HEK293T (cell line): Measurements from ENCODE around the gene LPIN3.

Source experiments
- BHLHE40 ChIP-seq: fragments of 450-650 bp; IDR thresholded peaks from 2 replicates; pipeline ENCODE4 v1.6.1; 2016; ENCODE audit warnings: mild to moderate bottlenecking, moderate library complexity, borderline replicate concordance
- FOXK2 ChIP-seq: fragments of 450-650 bp; IDR thresholded peaks from 2 replicates; pipeline ENCODE4 v1.6.1; 2016; ENCODE audit warnings: mild to moderate bottlenecking
- FOXM1 ChIP-seq: fragments of 450-650 bp; IDR thresholded peaks from 2 replicates; pipeline ENCODE4 v1.6.1; 2017; ENCODE audit warnings: mild to moderate bottlenecking, borderline replicate concordance
- LEF1 ChIP-seq: fragments of 450-650 bp; IDR thresholded peaks from 2 replicates; pipeline ENCODE4 v1.6.1; 2017; ENCODE audit warnings: mild to moderate bottlenecking, borderline replicate concordance
- NFRKB ChIP-seq: fragments of 450-650 bp; IDR thresholded peaks from 2 replicates; pipeline ENCODE4 v1.6.1; 2016; ENCODE audit warnings: mild to moderate bottlenecking, moderate library complexity
- PKNOX1 ChIP-seq: fragments of 450-650 bp; IDR thresholded peaks from 2 replicates; pipeline ENCODE4 v1.6.1; 2016
- SP1 ChIP-seq: fragments of 450-650 bp; IDR thresholded peaks from 2 replicates; pipeline ENCODE4 v1.6.1; 2017
- SUZ12 ChIP-seq: fragments of 450-650 bp; IDR thresholded peaks from 2 replicates; pipeline ENCODE4 v1.6.1; 2016; ENCODE audit warnings: mild to moderate bottlenecking
- TARDBP ChIP-seq: fragments of 450-650 bp; IDR thresholded peaks from 2 replicates; pipeline ENCODE4 v1.6.1; 2016

DNA sequence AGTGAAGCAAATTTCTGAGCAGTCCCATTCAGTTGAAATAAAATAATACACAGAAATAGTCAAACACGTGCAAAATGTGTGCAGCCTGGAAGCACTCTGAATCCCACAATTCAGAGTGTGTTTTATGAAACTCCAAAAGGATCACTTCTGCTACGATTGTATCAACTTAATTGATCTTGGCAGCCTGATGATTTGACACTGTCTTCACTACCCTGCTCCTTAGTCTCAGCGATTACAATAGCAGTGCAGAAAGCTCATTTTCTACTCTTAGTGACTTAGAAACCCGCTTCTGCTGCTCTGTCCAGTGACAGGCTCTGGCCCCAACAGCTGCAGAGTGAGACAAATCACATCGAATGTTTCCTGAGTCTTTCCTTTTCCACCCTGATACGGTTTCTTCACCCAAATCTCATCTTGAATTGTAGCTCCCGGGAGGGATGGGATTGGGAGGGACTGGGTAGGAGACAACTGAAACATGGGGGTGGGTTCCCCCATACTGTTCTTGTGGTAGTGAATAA is 42.2 kb downstream of the LPIN3 start:
- TF ChIP-seq LEF1 = no peak
- no peak for TF ChIP-seq BHLHE40
- TF ChIP-seq SP1 = no peak
- no peak for TF ChIP-seq NFRKB
- TF ChIP-seq FOXK2 = no peak
- no peak for TF ChIP-seq TARDBP
- no peak for TF ChIP-seq FOXM1
- no peak for TF ChIP-seq PKNOX1
- TF ChIP-seq SUZ12 = no peak
